Psoas muscle (tissue), 8 donors: ENCODE measurements around the gene RFX1. TPM values are rescaled to one million over a fixed set of nuclear protein-coding genes. Genes with fewer than 3 reads are reported as not detected.

ENCODE experiments used
- ATAC-seq, 4 donors: fragments of 200-7000 bp; cut with Tn5 transposase; one replicate each; pipeline ENCODE4 v1.9.1; 2020; ENCODE audit warnings: moderate library complexity in 3 of 4, mild to moderate bottlenecking in 2 of 4
- DNase-seq, 2 donors: peaks; one replicate each; pipeline ENCODE4 v3.0.0-alpha.2; 2020
- H3K27ac ChIP-seq: fragments of 200-600 bp; one replicate; pipeline ENCODE4 v1.8.0; 2022
- H3K27me3 ChIP-seq, 3 donors: fragments of 200-600 bp in 1 of 3; one replicate each; pipeline versions ENCODE4 v1.6.1 to v1.8.0; 2013 to 2022; ENCODE audit warnings: low read length in 2 of 3, mild to moderate bottlenecking in 2 of 3, moderate library complexity in 1 of 3; ENCODE audit not compliant: insufficient read depth in 3 of 3
- H3K36me3 ChIP-seq, 2 donors: fragments of 200-600 bp in 1 of 2; one replicate each; pipeline versions ENCODE4 v1.6.1 to v1.8.0; 2013 to 2022; ENCODE audit warnings: low read depth in 1 of 2, mild to moderate bottlenecking in 1 of 2, moderate library complexity in 1 of 2; ENCODE audit not compliant: insufficient read depth in 1 of 2
- H3K4me1 ChIP-seq: fragments of 200-600 bp; one replicate; pipeline ENCODE4 v1.8.0; 2022
- H3K4me3 ChIP-seq: fragments of 200-600 bp; one replicate; pipeline ENCODE4 v1.8.0; 2022; ENCODE audit warnings: mild to moderate bottlenecking
- H3K9me3 ChIP-seq: fragments of 200-600 bp; one replicate; pipeline ENCODE4 v1.8.0; 2022
- CTCF ChIP-seq: fragments of 200-600 bp; IDR thresholded peaks from one replicate; pipeline ENCODE4 v1.8.0; 2022; ENCODE audit warnings: antibody characterized with exemption
- WGBS, 3 donors: extraction: QIAGEN DNeasy Blood & Tissue Kit; methylation state at CpG; one replicate each; pipeline versions ENCODE4 v1.1.6 to v1.1.7; 2013; 5-methylcytosine and 5-hydroxymethylcytosine counted together
- intact Hi-C, 2 donors: fragments of 100-400 bp; cut with DNase I; formaldehyde crosslinking; loops; one replicate each; pipeline versions ENCODE4 v1.11.0 to v1.14.2; 2022
- polyA plus RNA-seq, 3 donors: library from polyadenylated mRNA; stranded (reverse); fragments of 200-250 nt; gene quantifications; one replicate each; pipeline ENCODE4 v1.2.3, GENCODE V29; 2013
- total RNA-seq, 4 donors: library from RNA; stranded (reverse); fragmentation: NEBNext Ultra II Directional in 2 of 4; extraction: Animal tissue kit (Norgen Biotek cat#: 25700) in 2 of 4; gene quantifications; one replicate each; pipeline versions ENCODE4 v1.2.1 to v1.2.4, GENCODE V29; 2021 to 2023
- donor health status: healthy with polysubstance abuse.
- donor health status: DM: no; HTN: no; CAD: no; lungs with moderate emphysema.
- donor health status: Bipolar disorder and iron deficiency.
- donor health status: healthy.
- donor health status: DM: yes; HTN: yes; CAD: no.
- donor health status: DM: no; HTN: no; CAD: no.
- donor health status: DM: no; HTN: no; CAD: no.
- donor health status: DM: yes; HTN: yes; CAD: no.

Gene RFX1
- total and polyA plus RNA-seq, 7 donors = 2.9 to 10.1 (median 6.4) TPM

- DNase-seq = no peak
- Histone ChIP-seq H3K9me3 (no peaks in the 10 kb centered on the region), H3K4me3 (no peak overlapping the region), H3K27me3 (peaks cover 0 to 3% (median 2%) of the 10 kb centered on the region in 3 donors), H3K27ac (no peak overlapping the region), H3K4me1 (no peaks in the 10 kb centered on the region), H3K36me3 (no peaks in the 10 kb centered on the region)
- ATAC-seq = no peak
- TF ChIP-seq CTCF = no peak
- 88 to 95% (median 94%) methylated on average over 1 of the region's 1 CpG for WGBS, 3 donors
- intact Hi-C loops = no loop called here
Observed at GRCh38 chr19:13942023-13942684, 64.0 kb downstream of the RFX1 start.

GRCh38 chr19:13938301-13939064 is 67.6 kb downstream of the RFX1 start, which contains the start of gene PODNL1:
Gene PODNL1 (minus strand): TSS chr19:13938417. CDS start chr19:13938181, 236 bp downstream.
- no peaks in the 10 kb centered on the region for H3K4me1 ChIP-seq
- ATAC-seq (peak in 2 of 4 donors; percentile 24 to 27), DNase-seq (no peak)
- peaks cover 0 to 5% (median 3%) of the 10 kb centered on the region in 3 donors for H3K27me3 ChIP-seq
- intact Hi-C loops = no loop called here
- H3K4me3 ChIP-seq = no peak within 1 kb of the TSS
- H3K27ac ChIP-seq = no peak within 1 kb of the TSS
- WGBS, 3 donors = 25 to 27% (median 26%) methylated on average over 20 to 21 of the region's 21 CpGs
- no peaks in the 10 kb centered on the region for H3K36me3 ChIP-seq
- no peak for TF ChIP-seq CTCF
- H3K9me3 ChIP-seq = no peaks in the 10 kb centered on the region

GRCh38 chr19:13937479-13938300 is 68.4 kb downstream of the RFX1 start:
- Histone ChIP-seq H3K9me3 (no peaks in the 10 kb centered on the region), H3K4me3 (no peak overlapping the region), H3K27ac (no peak overlapping the region), H3K4me1 (no peaks in the 10 kb centered on the region), H3K36me3 (no peaks in the 10 kb centered on the region), H3K27me3 (peaks cover 0 to 5% (median 3%) of the 10 kb centered on the region in 3 donors)
- DNase-seq = peak in 1 of 2 donors; percentile 14
- intact Hi-C loops = no loop called here
- 8 to 13% (median 10%) methylated on average over 27 to 29 of the region's 29 CpGs for WGBS, 3 donors
- ATAC-seq = peak in 1 of 4 donors; percentile 12
- no peak for TF ChIP-seq CTCF

- H3K4me3 ChIP-seq = no peak overlapping the region
- intact Hi-C loops = no loop called here
- ATAC-seq (no peak), DNase-seq (no peak)
- 62 to 68% (median 63%) methylated on average over 18 to 22 of the region's 22 CpGs for WGBS, 3 donors
- TF ChIP-seq CTCF = no peak
- H3K27ac ChIP-seq = no peak overlapping the region
- peaks cover 0 to 5% (median 3%) of the 10 kb centered on the region in 3 donors for H3K27me3 ChIP-seq
- no peaks in the 10 kb centered on the region for H3K9me3 ChIP-seq
- peaks cover 0 to 7% of the 10 kb centered on the region in 2 donors for H3K36me3 ChIP-seq
- no peaks in the 10 kb centered on the region for H3K4me1 ChIP-seq
Observed at GRCh38 chr19:13935765-13936510, 70.2 kb downstream of the RFX1 start.
